Activated CD4-positive, CD25-positive, alpha-beta regulatory T cell treated with anti-CD3 and anti-CD28 coated beads, Interleukin-2, amount 50 U/mL, for 72 hours (primary cell): ENCODE measurements around the gene APCS.

Experiments used
- DNase-seq: peaks from one replicate; pipeline ENCODE4 v3.0.0; 2021

APCS gene

GRCh38 chr1:159587461-159587951 is at the start of gene APCS:
Gene APCS (plus strand): TSS chr1:159587826. CDS start chr1:159587922, 96 bp downstream.
- DNase-seq: no peak

GRCh38 chr1:159548126-159548525 is 39.5 kb upstream of the APCS start:
- no peak for DNase-seq

GRCh38 chr1:159554261-159554660 is 33.4 kb upstream of the APCS start:
- DNase-seq: no peak

- DNase-seq: no peak
Observed at GRCh38 chr1:159554696-159555095, 32.9 kb upstream of the APCS start.

GRCh38 chr1:159556931-159557369 is 30.7 kb upstream of the APCS start:
- no peak for DNase-seq

- DNase-seq: no peak
Observed at GRCh38 chr1:159560599-159560998, 27.0 kb upstream of the APCS start.

GRCh38 chr1:159561497-159561896 is 26.1 kb upstream of the APCS start:
- no peak for DNase-seq

- no peak for DNase-seq
Observed at GRCh38 chr1:159562680-159563079, 24.9 kb upstream of the APCS start.

- no peak for DNase-seq
Observed at GRCh38 chr1:159577446-159577845, 10.2 kb upstream of the APCS start.

- DNase-seq: no peak
Observed at GRCh38 chr1:159580340-159580739, 7.3 kb upstream of the APCS start.

- no peak for DNase-seq
Observed at GRCh38 chr1:159581422-159581821, 6.2 kb upstream of the APCS start.

GRCh38 chr1:159584536-159584935 is 3.1 kb upstream of the APCS start:
- DNase-seq: no peak

GRCh38 chr1:159591981-159592380 is 4.4 kb downstream of the APCS start:
- DNase-seq: no peak

GRCh38 chr1:159594625-159595405 is 7.2 kb downstream of the APCS start:
- no peak for DNase-seq

GRCh38 chr1:159598196-159598595 is 10.6 kb downstream of the APCS start:
- no peak for DNase-seq

GRCh38 chr1:159600894-159601293 is 13.3 kb downstream of the APCS start:
- no peak for DNase-seq

- no peak for DNase-seq
Observed at GRCh38 chr1:159602501-159602999, 14.9 kb downstream of the APCS start.

GRCh38 chr1:159612211-159612885 is 24.7 kb downstream of the APCS start:
- no peak for DNase-seq

GRCh38 chr1:159632922-159633321 is 45.3 kb downstream of the APCS start:
- no peak for DNase-seq
